ENCODE data around the gene ZC3H11A.

- TF ChIP-seq CTCF (IDR thresholded peaks at IDR 0.05; ENCODE audit: insufficient read depth, low read length, poor library complexity, severe bottlenecking), result no peak
- TF ChIP-seq EZH2phosphoT487 (conservative IDR thresholded peaks at IDR 0.05; ENCODE audit: low read length), result no peak
These were observed at the start of gene ZC3H11A, which contains the start of gene ZBED6 for GRCh38 chr1:203795441-203796235.
